Ectodermal cell (in vitro differentiated cells): ENCODE measurements around the gene CLEC16A.
"Not testable (repeated sequence)": the region's sequence is repeated elsewhere in the genome, so short reads cannot be mapped to it uniquely, and the experiment has no call there.

Experiments
- H3K27ac ChIP-seq: 2 replicates; pipeline ENCODE4 v1.7.0; 2013; ENCODE audit warnings: mild to moderate bottlenecking, low read depth, low read length; ENCODE audit not compliant: insufficient read depth, poor library complexity, severe bottlenecking
- H3K27me3 ChIP-seq: 2 replicates; pipeline ENCODE4 v1.7.0; 2013; ENCODE audit warnings: mild to moderate bottlenecking, low read length; ENCODE audit not compliant: insufficient read depth, control insufficient read depth, poor library complexity, severe bottlenecking
- H3K36me3 ChIP-seq: one replicate; pipeline ENCODE4 v1.7.0; 2013; ENCODE audit warnings: low read length; ENCODE audit not compliant: control insufficient read depth, insufficient read depth
- H3K4me1 ChIP-seq: one replicate; pipeline ENCODE4 v1.7.0; 2013; ENCODE audit warnings: low read length; ENCODE audit not compliant: control insufficient read depth, insufficient read depth
- H3K4me3 ChIP-seq: 2 replicates; pipeline ENCODE4 v1.7.0; 2013; ENCODE audit warnings: low read depth, low read length, control low read depth; ENCODE audit not compliant: insufficient read depth
- H3K9me3 ChIP-seq: 2 replicates; pipeline ENCODE4 v1.7.0; 2013; ENCODE audit warnings: mild to moderate bottlenecking, low read length, moderate library complexity; ENCODE audit not compliant: control insufficient read depth
- WGBS, 2 experiments: methylation state at CpG; one replicate each; pipeline ENCODE4 v1.1.7; 2013; ENCODE audit warnings: missing lambda C conversion rate in 2 of 2; 5-methylcytosine and 5-hydroxymethylcytosine counted together

The CLEC16A gene

GRCh38 chr16:10923650-10924214, 20.6 kb upstream of the CLEC16A start:
- no peaks in the 10 kb centered on the region for H3K4me1 ChIP-seq
- H3K27ac ChIP-seq = no peak overlapping the region
- peaks cover 6% of the 10 kb centered on the region for H3K36me3 ChIP-seq
- WGBS, 2 experiments = 94 to 95% methylated on average over 14 of the region's 14 CpGs
- no peaks in the 10 kb centered on the region for H3K9me3 ChIP-seq
- no peak overlapping the region for H3K4me3 ChIP-seq
- H3K27me3 ChIP-seq = no peaks in the 10 kb centered on the region

- not testable (repeated sequence) for H3K9me3 ChIP-seq
- 88 to 99% methylated on average over 3 of the region's 3 CpGs for WGBS, 2 experiments
Observed at GRCh38 chr16:10925285-10925684, 19.1 kb upstream of the CLEC16A start.

GRCh38 chr16:10926094-10926493, 18.3 kb upstream of the CLEC16A start:
- H3K27me3 ChIP-seq = no peaks in the 10 kb centered on the region
- WGBS, 2 experiments = 67 to 71% methylated on average over 4 of the region's 4 CpGs
- H3K4me1 ChIP-seq = no peaks in the 10 kb centered on the region
- no peaks in the 10 kb centered on the region for H3K9me3 ChIP-seq
- H3K36me3 ChIP-seq = peaks cover 6% of the 10 kb centered on the region
- H3K4me3 ChIP-seq = no peak overlapping the region
- no peak overlapping the region for H3K27ac ChIP-seq

More at GRCh38 chr16:10925285-10925684, 19.1 kb upstream of the CLEC16A start:
- not testable (repeated sequence) for H3K4me1 ChIP-seq, H3K36me3 ChIP-seq, H3K4me3 ChIP-seq, H3K27me3 ChIP-seq, H3K27ac ChIP-seq

GRCh38 chr16:10926867-10927266, 17.5 kb upstream of the CLEC16A start:
- Histone ChIP-seq H3K36me3 (peaks cover 6% of the 10 kb centered on the region), H3K9me3 (no peaks in the 10 kb centered on the region), H3K27me3 (no peaks in the 10 kb centered on the region), H3K27ac (no peak overlapping the region), H3K4me3 (no peak overlapping the region), H3K4me1 (no peaks in the 10 kb centered on the region)
- 90 to 95% methylated on average over 5 of the region's 5 CpGs for WGBS, 2 experiments

GRCh38 chr16:10927497-10928112, 16.8 kb upstream of the CLEC16A start:
- Histone ChIP-seq H3K4me1 (no peaks in the 10 kb centered on the region), H3K4me3 (no peak overlapping the region), H3K9me3 (no peaks in the 10 kb centered on the region), H3K27ac (no peak overlapping the region), H3K36me3 (peaks cover 6% of the 10 kb centered on the region), H3K27me3 (no peaks in the 10 kb centered on the region)
- 95 to 96% methylated on average over 11 of the region's 11 CpGs for WGBS, 2 experiments

GRCh38 chr16:10929097-10929496, 15.3 kb upstream of the CLEC16A start:
- H3K4me3 ChIP-seq, H3K9me3 ChIP-seq, H3K27me3 ChIP-seq, H3K4me1 ChIP-seq, H3K27ac ChIP-seq: not testable (repeated sequence)
- H3K36me3 ChIP-seq = peaks cover 12% of the 10 kb centered on the region
- WGBS, 2 experiments = 93 to 95% methylated on average over 12 of the region's 12 CpGs

GRCh38 chr16:10929853-10930754, 14.3 kb upstream of the CLEC16A start:
- H3K27me3 ChIP-seq = no peaks in the 10 kb centered on the region
- no peaks in the 10 kb centered on the region for H3K4me1 ChIP-seq
- H3K27ac ChIP-seq = no peak overlapping the region
- no peak overlapping the region for H3K4me3 ChIP-seq
- no peaks in the 10 kb centered on the region for H3K9me3 ChIP-seq
- H3K36me3 ChIP-seq = peaks cover 12% of the 10 kb centered on the region
- WGBS, 2 experiments = 93 to 94% methylated on average over 15 of the region's 15 CpGs

- WGBS, 2 experiments = 80 to 82% methylated on average over 2 of the region's 2 CpGs
- no peak overlapping the region for H3K27ac ChIP-seq
- peaks cover 12% of the 10 kb centered on the region for H3K36me3 ChIP-seq
- H3K9me3 ChIP-seq = no peaks in the 10 kb centered on the region
- H3K27me3 ChIP-seq = no peaks in the 10 kb centered on the region
- H3K4me1 ChIP-seq = no peaks in the 10 kb centered on the region
- no peak overlapping the region for H3K4me3 ChIP-seq
Observed at GRCh38 chr16:10930755-10931093, 13.6 kb upstream of the CLEC16A start.

GRCh38 chr16:10931134-10931533, 13.2 kb upstream of the CLEC16A start:
- no peak overlapping the region for H3K27ac ChIP-seq
- H3K27me3 ChIP-seq = no peaks in the 10 kb centered on the region
- WGBS, 2 experiments = 95 to 96% methylated on average over 7 of the region's 7 CpGs
- H3K4me1 ChIP-seq = no peaks in the 10 kb centered on the region
- H3K4me3 ChIP-seq = no peak overlapping the region
- no peaks in the 10 kb centered on the region for H3K9me3 ChIP-seq
- peaks cover 12% of the 10 kb centered on the region for H3K36me3 ChIP-seq

GRCh38 chr16:10931977-10932632, 12.3 kb upstream of the CLEC16A start:
- no peak overlapping the region for H3K27ac ChIP-seq
- 96% methylated on average over 11 of the region's 11 CpGs for WGBS, 2 experiments
- no peaks in the 10 kb centered on the region for H3K27me3 ChIP-seq
- no peaks in the 10 kb centered on the region for H3K4me1 ChIP-seq
- peaks cover 12% of the 10 kb centered on the region for H3K36me3 ChIP-seq
- no peak overlapping the region for H3K4me3 ChIP-seq
- H3K9me3 ChIP-seq = no peaks in the 10 kb centered on the region
